ENCODE measurements around the gene SVOP. TPM values are rescaled to one million over a fixed set of nuclear protein-coding genes. Genes with fewer than 3 reads are reported as not detected.

The SVOP gene
- total and polyA plus RNA-seq, 8 donors, result 0.09 to 0.24 (median 0.15) TPM; not detected in 2

DNA sequence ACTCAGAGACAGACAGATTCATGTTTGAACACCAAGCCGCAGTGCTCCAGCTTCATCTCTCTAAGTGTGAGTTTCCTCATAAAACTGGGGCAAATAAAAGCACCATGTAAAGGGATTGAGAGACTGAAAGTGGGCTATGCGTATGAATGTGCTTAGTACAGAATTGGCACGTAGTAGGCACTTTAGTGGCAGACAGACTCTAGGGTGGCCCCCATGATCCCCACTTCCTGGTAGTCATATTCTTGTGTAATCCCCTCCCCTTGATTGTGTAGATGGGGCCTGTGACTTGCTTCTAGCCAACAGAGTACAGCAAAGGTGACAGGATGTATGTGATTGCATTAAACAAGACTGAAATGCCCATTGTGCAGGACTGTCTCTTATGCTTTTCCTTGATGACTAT is 98.0 kb downstream of the SVOP start:
- DNase-seq (no peak), ATAC-seq (no peak)
- no peaks in the 10 kb centered on the region for H3K27me3 ChIP-seq
- intact Hi-C loops (cut with DNase I), result no loop called here
- H3K27ac ChIP-seq, result no peak overlapping the region
- peaks cover 0 to 5% of the 10 kb centered on the region in 2 donors for H3K9me3 ChIP-seq
- H3K4me1 ChIP-seq, result no peaks in the 10 kb centered on the region
- H3K4me3 ChIP-seq, result no peak overlapping the region
- TF ChIP-seq, protein P1, sequence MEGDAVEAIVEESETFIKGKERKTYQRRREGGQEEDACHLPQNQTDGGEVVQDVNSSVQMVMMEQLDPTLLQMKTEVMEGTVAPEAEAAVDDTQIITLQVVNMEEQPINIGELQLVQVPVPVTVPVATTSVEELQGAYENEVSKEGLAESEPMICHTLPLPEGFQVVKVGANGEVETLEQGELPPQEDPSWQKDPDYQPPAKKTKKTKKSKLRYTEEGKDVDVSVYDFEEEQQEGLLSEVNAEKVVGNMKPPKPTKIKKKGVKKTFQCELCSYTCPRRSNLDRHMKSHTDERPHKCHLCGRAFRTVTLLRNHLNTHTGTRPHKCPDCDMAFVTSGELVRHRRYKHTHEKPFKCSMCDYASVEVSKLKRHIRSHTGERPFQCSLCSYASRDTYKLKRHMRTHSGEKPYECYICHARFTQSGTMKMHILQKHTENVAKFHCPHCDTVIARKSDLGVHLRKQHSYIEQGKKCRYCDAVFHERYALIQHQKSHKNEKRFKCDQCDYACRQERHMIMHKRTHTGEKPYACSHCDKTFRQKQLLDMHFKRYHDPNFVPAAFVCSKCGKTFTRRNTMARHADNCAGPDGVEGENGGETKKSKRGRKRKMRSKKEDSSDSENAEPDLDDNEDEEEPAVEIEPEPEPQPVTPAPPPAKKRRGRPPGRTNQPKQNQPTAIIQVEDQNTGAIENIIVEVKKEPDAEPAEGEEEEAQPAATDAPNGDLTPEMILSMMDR (IDR thresholded peaks at IDR 0.05), result no peak
- no peaks in the 10 kb centered on the region for H3K36me3 ChIP-seq

DNA sequence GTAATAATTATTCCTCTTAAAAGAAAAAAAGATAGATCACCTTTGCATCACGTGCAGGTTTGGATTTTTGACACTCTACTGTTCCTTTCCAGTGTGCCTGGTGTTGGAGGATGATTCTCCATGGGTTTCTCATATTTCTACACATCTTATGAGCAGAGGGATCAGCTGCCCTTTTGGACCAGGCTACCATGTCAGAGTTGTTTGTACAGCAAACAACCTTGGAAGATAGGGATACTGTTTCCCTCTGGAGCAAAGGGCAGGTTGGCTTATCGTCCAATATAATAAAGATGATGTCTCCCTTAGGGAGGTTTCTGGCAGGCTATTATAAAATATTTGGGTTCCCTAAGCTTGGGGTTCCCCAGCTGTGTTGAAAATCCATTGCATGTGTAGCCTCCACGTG is 98.9 kb downstream of the SVOP start:
- no peaks in the 10 kb centered on the region for H3K27me3 ChIP-seq
- TF ChIP-seq, protein P1 (IDR thresholded peaks at IDR 0.05), result no peak

DNA sequence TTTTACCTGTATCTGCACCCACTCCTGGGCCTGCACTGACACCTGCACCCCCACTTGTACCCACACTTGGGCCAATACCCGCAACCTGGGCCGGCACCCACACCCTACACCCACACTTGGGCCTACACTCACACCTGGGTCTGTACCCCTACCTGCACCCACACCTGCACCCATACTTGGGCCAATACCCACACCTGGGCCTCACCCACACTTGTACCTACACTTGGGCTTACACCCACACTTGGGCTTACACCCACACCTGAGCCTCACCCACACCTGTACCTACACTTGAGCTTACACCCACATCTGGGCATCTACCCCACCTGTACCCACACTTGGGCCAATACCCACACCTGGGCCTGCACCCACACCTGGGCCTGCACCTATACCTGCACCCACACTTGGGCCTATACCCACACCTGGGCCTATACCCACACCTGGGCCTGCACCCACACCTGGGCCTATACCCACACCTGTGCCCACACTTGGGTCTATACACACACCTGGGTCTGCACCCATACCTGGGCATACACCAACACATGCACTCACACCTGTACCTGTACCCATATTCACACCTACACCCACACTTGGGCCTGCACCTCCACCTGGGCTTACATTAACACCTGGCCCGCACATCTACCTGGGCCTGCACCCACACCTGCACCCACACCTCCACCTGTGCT is 101.8 kb downstream of the SVOP start:
- Histone ChIP-seq H3K36me3 (no peaks in the 10 kb centered on the region), H3K27ac (no peak overlapping the region), H3K4me1 (peaks cover 0 to 2% of the 10 kb centered on the region in 2 donors), H3K27me3 (no peaks in the 10 kb centered on the region), H3K4me3 (no peak overlapping the region), H3K9me3 (peaks cover 0 to 5% of the 10 kb centered on the region in 2 donors)
- ATAC-seq (no peak), DNase-seq (no peak)
- intact Hi-C loops (cut with DNase I), result no loop called here
- TF ChIP-seq, protein P1 (IDR thresholded peaks at IDR 0.05), result no peak

More for the DNA sequence above, 98.9 kb downstream of the SVOP start:
- Histone ChIP-seq H3K4me3 (no peak overlapping the region), H3K9me3 (peaks cover 0 to 5% of the 10 kb centered on the region in 2 donors), H3K4me1 (no peaks in the 10 kb centered on the region), H3K27ac (no peak overlapping the region), H3K36me3 (no peaks in the 10 kb centered on the region)
- intact Hi-C loops (cut with DNase I), result no loop called here
- ATAC-seq, result no peak
- DNase-seq, result no peak

DNA sequence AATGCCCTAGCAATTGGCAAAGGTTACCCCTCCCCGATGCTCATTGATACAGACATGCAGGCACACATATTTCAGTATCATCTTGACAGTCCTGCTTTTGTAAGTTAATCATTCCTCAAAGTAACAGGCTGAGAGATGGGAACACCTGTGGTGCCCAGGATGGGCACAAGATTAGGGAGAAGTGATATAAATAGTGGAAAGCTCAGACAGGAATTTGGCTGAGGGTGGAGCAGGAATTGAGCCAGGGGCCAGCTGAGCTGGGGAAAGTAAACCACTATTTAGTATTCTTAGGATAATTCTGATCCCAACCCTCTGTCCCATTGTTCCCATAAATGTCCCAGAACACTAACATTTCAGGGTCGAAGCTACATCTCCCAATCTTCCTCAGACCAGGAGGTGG is 102.7 kb downstream of the SVOP start:
- intact Hi-C loops (cut with DNase I), result no loop called here
- no peak for ATAC-seq
- TF ChIP-seq, protein P1 (IDR thresholded peaks at IDR 0.05), result no peak

DNA sequence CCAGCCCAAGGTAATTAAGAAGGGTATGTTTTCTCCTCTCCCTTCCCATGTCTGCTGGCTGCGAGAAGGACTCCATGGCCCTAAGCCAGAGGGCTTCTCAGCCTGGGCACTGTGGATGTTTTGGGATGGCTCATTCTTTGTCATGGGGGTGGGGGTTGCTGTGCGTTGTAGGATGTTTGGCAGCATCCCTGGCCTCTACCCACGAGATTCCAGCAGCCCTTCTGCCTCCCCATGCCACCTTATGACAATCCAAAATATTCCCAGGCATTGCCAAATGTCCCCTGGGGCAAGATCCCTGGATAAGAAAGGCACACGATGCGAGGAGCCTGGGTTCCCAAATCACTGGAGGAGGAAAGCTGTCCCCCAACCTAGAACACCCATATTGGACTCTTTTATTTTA is 104.5 kb downstream of the SVOP start:
- intact Hi-C loops (cut with DNase I), result no loop called here
- H3K27me3 ChIP-seq, result no peaks in the 10 kb centered on the region
- H3K36me3 ChIP-seq, result no peaks in the 10 kb centered on the region
- H3K27ac ChIP-seq, result no peak overlapping the region
- peaks cover 0 to 8% of the 10 kb centered on the region in 2 donors for H3K4me1 ChIP-seq
- no peak for ATAC-seq
- peaks cover 0 to 2% of the 10 kb centered on the region in 2 donors for H3K9me3 ChIP-seq
- no peak for DNase-seq
- TF ChIP-seq, protein P1 (IDR thresholded peaks at IDR 0.05), result no peak
- no peak overlapping the region for H3K4me3 ChIP-seq

More for the DNA sequence above, 102.7 kb downstream of the SVOP start:
- Histone ChIP-seq H3K27ac (no peak overlapping the region), H3K36me3 (no peaks in the 10 kb centered on the region), H3K27me3 (no peaks in the 10 kb centered on the region), H3K4me1 (peaks cover 0 to 8% of the 10 kb centered on the region in 2 donors), H3K4me3 (no peak overlapping the region), H3K9me3 (peaks cover 0 to 5% of the 10 kb centered on the region in 2 donors)
- DNase-seq, result no peak

Data from left lung (tissue), 10 donors.